Esophagus muscularis mucosa (tissue), 4 donors: Measurements from ENCODE around the gene BACE1-AS.

Experiments used
- EP300 ChIP-seq: sonication (generic); formaldehyde crosslinking; IDR thresholded peaks from one replicate; pipeline ENCODE4 v1.6.1; 2017; ENCODE audit warnings: antibody characterized with exemption
- POLR2A ChIP-seq: fragments of 450-650 bp; IDR thresholded peaks from one replicate; pipeline ENCODE4 v1.6.1; 2017; ENCODE audit warnings: antibody characterized with exemption, moderate library complexity, mild to moderate bottlenecking, low read depth
- POLR2AphosphoS5 ChIP-seq, 2 donors: sonication (generic); formaldehyde crosslinking; IDR thresholded peaks; one replicate each; pipeline ENCODE4 v1.6.1; 2017; ENCODE audit warnings: antibody characterized with exemption in 2 of 2
- TF ChIP-seq, protein P1 (sequence below), 3 experiments: fragments of 200-600 bp in 2 of 3; fragments of 450-650 bp in 1 of 3; sonication (generic) in 2 of 3; IDR thresholded peaks; one replicate each; pipeline ENCODE4 v1.5.1; 2017 to 2019; ENCODE audit warnings: antibody characterized with exemption in 3 of 3, mild to moderate bottlenecking in 2 of 3, moderate library complexity in 1 of 3

DNA sequence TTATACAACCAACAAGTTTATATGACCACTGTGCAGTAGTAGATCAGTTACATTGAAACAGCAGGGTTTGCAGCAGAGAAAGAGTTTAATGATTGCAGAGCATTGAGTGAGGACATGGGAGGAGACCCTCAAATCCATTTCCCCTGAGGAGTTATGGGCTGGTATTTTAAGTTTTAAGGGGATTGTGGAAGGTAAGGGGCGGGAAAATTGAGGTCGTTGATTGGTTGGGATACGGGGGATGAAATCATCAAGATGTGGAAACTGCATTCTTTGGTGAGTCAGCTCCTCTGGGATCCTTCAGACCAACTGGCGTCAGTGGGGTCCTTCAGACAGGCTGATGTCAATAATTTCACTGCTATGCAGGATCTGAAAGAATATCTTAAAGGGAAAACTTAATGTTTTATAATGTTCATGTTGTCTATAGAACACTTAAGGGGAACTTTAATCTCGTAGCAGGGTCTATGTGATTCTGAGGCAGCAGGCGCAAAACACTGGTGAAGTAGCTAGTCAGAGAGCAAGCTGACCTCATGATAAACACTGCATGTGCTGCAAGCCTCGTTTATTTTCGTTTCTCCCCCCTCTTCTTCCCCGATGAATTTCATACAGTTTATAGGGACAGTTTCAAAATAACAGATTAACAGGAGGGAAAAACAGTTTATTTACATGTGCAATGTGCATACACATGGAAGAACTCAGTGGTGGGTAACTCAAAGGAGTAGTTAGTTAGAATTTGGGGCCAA is 17.4 kb upstream of the BACE1-AS start:
- TF ChIP-seq POLR2A (no peak), EP300 (no peak), POLR2AphosphoS5 (IDR thresholded peaks at IDR 0.05) (no peak)
- TF ChIP-seq, protein P1, sequence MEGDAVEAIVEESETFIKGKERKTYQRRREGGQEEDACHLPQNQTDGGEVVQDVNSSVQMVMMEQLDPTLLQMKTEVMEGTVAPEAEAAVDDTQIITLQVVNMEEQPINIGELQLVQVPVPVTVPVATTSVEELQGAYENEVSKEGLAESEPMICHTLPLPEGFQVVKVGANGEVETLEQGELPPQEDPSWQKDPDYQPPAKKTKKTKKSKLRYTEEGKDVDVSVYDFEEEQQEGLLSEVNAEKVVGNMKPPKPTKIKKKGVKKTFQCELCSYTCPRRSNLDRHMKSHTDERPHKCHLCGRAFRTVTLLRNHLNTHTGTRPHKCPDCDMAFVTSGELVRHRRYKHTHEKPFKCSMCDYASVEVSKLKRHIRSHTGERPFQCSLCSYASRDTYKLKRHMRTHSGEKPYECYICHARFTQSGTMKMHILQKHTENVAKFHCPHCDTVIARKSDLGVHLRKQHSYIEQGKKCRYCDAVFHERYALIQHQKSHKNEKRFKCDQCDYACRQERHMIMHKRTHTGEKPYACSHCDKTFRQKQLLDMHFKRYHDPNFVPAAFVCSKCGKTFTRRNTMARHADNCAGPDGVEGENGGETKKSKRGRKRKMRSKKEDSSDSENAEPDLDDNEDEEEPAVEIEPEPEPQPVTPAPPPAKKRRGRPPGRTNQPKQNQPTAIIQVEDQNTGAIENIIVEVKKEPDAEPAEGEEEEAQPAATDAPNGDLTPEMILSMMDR (IDR thresholded peaks at IDR 0.05), result no peak
